Liver (tissue), 9 donors: ENCODE data around the gene MINAR2. TPM values are rescaled to one million over a fixed set of nuclear protein-coding genes. Genes with fewer than 3 reads are reported as not detected.

Source experiments
- DNase-seq: peaks from one replicate; pipeline ENCODE4 v3.0.0-alpha.2; 2017; ENCODE audit warnings: low spot score
- H3K27ac ChIP-seq, 2 donors: one replicate each; pipeline ENCODE4 v1.7.0; 2013; ENCODE audit warnings: inconsistent platforms in 2 of 2, low read length in 2 of 2, control low read depth in 1 of 2, low read depth in 1 of 2, mild to moderate bottlenecking in 1 of 2
- H3K27me3 ChIP-seq, 4 donors: one replicate each; pipeline versions ENCODE4 v1.6.1 to v1.7.0; 2013; ENCODE audit warnings: low read length in 3 of 4, inconsistent platforms in 1 of 4, mild to moderate bottlenecking in 1 of 4, moderate library complexity in 1 of 4; ENCODE audit not compliant: control insufficient read depth in 4 of 4, insufficient read depth in 4 of 4
- H3K36me3 ChIP-seq, 4 donors: one replicate each; pipeline versions ENCODE4 v1.6.1 to v1.7.0; 2013; ENCODE audit warnings: low read length in 3 of 4, mild to moderate bottlenecking in 3 of 4, low read depth in 1 of 4, moderate library complexity in 1 of 4; ENCODE audit not compliant: control insufficient read depth in 4 of 4, insufficient read depth in 3 of 4
- H3K4me1 ChIP-seq, 4 donors: one replicate each; pipeline versions ENCODE4 v1.6.1 to v1.7.0; 2013; ENCODE audit warnings: low read length in 3 of 4, mild to moderate bottlenecking in 3 of 4, moderate library complexity in 1 of 4; ENCODE audit not compliant: control insufficient read depth in 4 of 4, insufficient read depth in 4 of 4
- H3K4me3 ChIP-seq, 3 donors: one replicate each; pipeline versions ENCODE4 v1.6.1 to v1.7.0; 2013; ENCODE audit warnings: low read length in 3 of 3, control low read depth in 1 of 3, low read depth in 1 of 3, mild to moderate bottlenecking in 1 of 3
- H3K9ac ChIP-seq, 2 donors: one replicate each; pipeline ENCODE4 v1.7.0; 2013; ENCODE audit warnings: low read length in 2 of 2, mild to moderate bottlenecking in 2 of 2, moderate library complexity in 2 of 2, control low read depth in 1 of 2, low read depth in 1 of 2
- H3K9me3 ChIP-seq, 4 donors: one replicate each; pipeline versions ENCODE4 v1.6.1 to v1.7.0; 2013; ENCODE audit warnings: low read length in 3 of 4; ENCODE audit not compliant: control insufficient read depth in 4 of 4
- ATF3 ChIP-seq: IDR thresholded peaks from 2 replicates; pipeline ENCODE4 v1.6.1; 2016; ENCODE audit warnings: antibody characterized with exemption
- CTCF ChIP-seq: fragments of 150-350 bp; IDR thresholded peaks from 2 replicates; pipeline ENCODE4 v1.5.1; 2017; ENCODE audit warnings: improper control_type of control experiment, low read depth, low read length; ENCODE audit not compliant: missing input control
- EGR1 ChIP-seq, 2 donors: IDR thresholded peaks; 2 replicates each; pipeline ENCODE4 v1.6.1; 2016 to 2018; ENCODE audit warnings: antibody characterized with exemption in 2 of 2, low read depth in 2 of 2
- FOXA1 ChIP-seq: IDR thresholded peaks from 2 replicates; pipeline ENCODE4 v1.6.1; 2016; ENCODE audit warnings: antibody characterized with exemption
- FOXA2 ChIP-seq: IDR thresholded peaks from 2 replicates; pipeline ENCODE4 v1.6.1; 2016; ENCODE audit warnings: antibody characterized with exemption
- GABPA ChIP-seq, 2 donors: IDR thresholded peaks in 1 of 2; conservative IDR thresholded peaks in 1 of 2; 2 replicates each; pipeline ENCODE4 v1.6.1; 2016; ENCODE audit warnings: antibody characterized with exemption in 2 of 2, mild to moderate bottlenecking in 1 of 2, moderate library complexity in 1 of 2
- HNF4A ChIP-seq, 2 donors: conservative IDR thresholded peaks; 2 replicates each; pipeline ENCODE4 v1.6.1; 2016; ENCODE audit warnings: antibody characterized with exemption in 2 of 2, mild to moderate bottlenecking in 2 of 2
- HNF4G ChIP-seq: IDR thresholded peaks from 2 replicates; pipeline ENCODE4 v1.6.1; 2016; ENCODE audit warnings: antibody characterized with exemption
- JUND ChIP-seq, 2 donors: IDR thresholded peaks; 2 replicates each; pipeline ENCODE4 v1.6.1; 2016; ENCODE audit warnings: antibody characterized with exemption in 2 of 2
- MAX ChIP-seq: IDR thresholded peaks from 2 replicates; pipeline ENCODE4 v1.6.1; 2016; ENCODE audit warnings: antibody characterized with exemption
- NR2F2 ChIP-seq: IDR thresholded peaks from 2 replicates; pipeline ENCODE4 v1.6.1; 2016; ENCODE audit warnings: antibody characterized with exemption
- RAD21 ChIP-seq, 2 donors: IDR thresholded peaks; 2 replicates each; pipeline ENCODE4 v1.6.1; 2016; ENCODE audit warnings: antibody characterized with exemption in 2 of 2, mild to moderate bottlenecking in 2 of 2
- REST ChIP-seq: IDR thresholded peaks from 2 replicates; pipeline ENCODE4 v1.6.1; 2016; ENCODE audit warnings: antibody characterized with exemption, mild to moderate bottlenecking
- RXRA ChIP-seq, 2 donors: IDR thresholded peaks; 2 replicates each; pipeline ENCODE4 v1.6.1; 2017 to 2018; ENCODE audit warnings: antibody characterized with exemption in 2 of 2, mild to moderate bottlenecking in 1 of 2
- SP1 ChIP-seq: IDR thresholded peaks from 2 replicates; pipeline ENCODE4 v1.6.1; 2018; ENCODE audit warnings: antibody characterized with exemption, mild to moderate bottlenecking
- TAF1 ChIP-seq: conservative IDR thresholded peaks from 2 replicates; pipeline ENCODE4 v1.6.1; 2016; ENCODE audit warnings: antibody characterized with exemption, mild to moderate bottlenecking
- YY1 ChIP-seq: IDR thresholded peaks from 2 replicates; pipeline ENCODE4 v1.6.1; 2016; ENCODE audit warnings: antibody characterized with exemption, mild to moderate bottlenecking
- ZBTB33 ChIP-seq: IDR thresholded peaks from 2 replicates; pipeline ENCODE4 v1.6.1; 2016; ENCODE audit warnings: antibody characterized with exemption
- WGBS: extraction: QIAGEN DNeasy Blood & Tissue Kit; methylation state at CpG from one replicate; pipeline ENCODE4 v1.1.7; 2013; 5-methylcytosine and 5-hydroxymethylcytosine counted together
- polyA plus RNA-seq, 2 donors: library from polyadenylated mRNA; stranded (reverse) in 1 of 2; unstranded in 1 of 2; fragments of 200-250 nt in 1 of 2; fragments of >200 nt in 1 of 2; fragmentation: Nextera tagmentation in 1 of 2; extraction: Ambion mirVana in 1 of 2; gene quantifications; one replicate each; pipeline versions ENCODE4 v1.2.1 to v1.2.3, GENCODE V29; 2013 to 2015
- total RNA-seq, 2 donors: library from RNA; depleted of rRNA; stranded (reverse); fragments of >200 nt; gene quantifications; one replicate each; pipeline ENCODE4 v1.2.3, GENCODE V29; 2014
- donor health status: healthy.
- donor health status: healthy.
- donor health status: healthy.
- donor health status: healthy.
- donor health status: healthy.

The MINAR2 gene
- total and polyA plus RNA-seq, 4 donors, result not detected

GRCh38 chr5:129760636-129761325, 12.9 kb downstream of the MINAR2 start:
- H3K9ac ChIP-seq, result no peak overlapping the region
- H3K27ac ChIP-seq, result no peak overlapping the region
- no peaks in the 10 kb centered on the region for H3K4me1 ChIP-seq
- H3K9me3 ChIP-seq, result no peaks in the 10 kb centered on the region
- 82% methylated on average over 1 of the region's 1 CpG for WGBS
- H3K27me3 ChIP-seq, result no peaks in the 10 kb centered on the region
- H3K4me3 ChIP-seq, result no peak overlapping the region
- H3K36me3 ChIP-seq, result no peaks in the 10 kb centered on the region
- TF ChIP-seq ATF3 (no peak), SP1 (no peak), NR2F2 (no peak), MAX (no peak), EGR1 (IDR thresholded peaks at IDR 0.05; ENCODE audit: low read depth in 2 of 2) (no peak), RXRA (IDR thresholded peaks at IDR 0.05) (no peak), JUND (IDR thresholded peaks at IDR 0.05) (no peak)
- no peak for DNase-seq

- DNase-seq, result no peak
- Histone ChIP-seq H3K27me3 (no peaks in the 10 kb centered on the region), H3K9ac (no peak overlapping the region), H3K4me1 (no peaks in the 10 kb centered on the region), H3K36me3 (no peaks in the 10 kb centered on the region), H3K9me3 (no peaks in the 10 kb centered on the region), H3K27ac (no peak overlapping the region), H3K4me3 (no peak overlapping the region)
- TF ChIP-seq RXRA (IDR thresholded peaks at IDR 0.05), result no peak
- TF ChIP-seq TAF1, result no peak
- no peak for TF ChIP-seq RAD21 (IDR thresholded peaks at IDR 0.05)
- TF ChIP-seq EGR1 (IDR thresholded peaks at IDR 0.05; ENCODE audit: low read depth in 2 of 2), result no peak
- TF ChIP-seq JUND (IDR thresholded peaks at IDR 0.05), result no peak
- TF ChIP-seq HNF4G, result no peak
- no peak for TF ChIP-seq MAX
- no peak for TF ChIP-seq GABPA (IDR thresholded peaks at IDR 0.05 in 1 of 2, conservative IDR thresholded peaks at IDR 0.05 in 1 of 2)
- 95% methylated on average over 1 of the region's 1 CpG for WGBS
These were observed 15.8 kb downstream of the MINAR2 start for GRCh38 chr5:129763651-129764050.

GRCh38 chr5:129766798-129767197, 18.9 kb downstream of the MINAR2 start:
- WGBS, result 75% methylated on average over 2 of the region's 2 CpGs
- H3K27me3 ChIP-seq, result no peaks in the 10 kb centered on the region
- H3K9me3 ChIP-seq, result no peaks in the 10 kb centered on the region
- no peak overlapping the region for H3K9ac ChIP-seq
- DNase-seq, result no peak
- no peaks in the 10 kb centered on the region for H3K36me3 ChIP-seq
- H3K4me3 ChIP-seq, result no peak overlapping the region
- no peak overlapping the region for H3K27ac ChIP-seq
- H3K4me1 ChIP-seq, result no peaks in the 10 kb centered on the region
- TF ChIP-seq CTCF, result no peak
- no peak for TF ChIP-seq HNF4G
- no peak for TF ChIP-seq TAF1
- TF ChIP-seq SP1, result no peak
- TF ChIP-seq EGR1 (IDR thresholded peaks at IDR 0.05; ENCODE audit: low read depth in 2 of 2), result no peak
- no peak for TF ChIP-seq HNF4A (conservative IDR thresholded peaks at IDR 0.05)
- TF ChIP-seq MAX, result no peak
- no peak for TF ChIP-seq REST
- TF ChIP-seq ATF3, result no peak
- no peak for TF ChIP-seq RXRA (IDR thresholded peaks at IDR 0.05)
- no peak for TF ChIP-seq FOXA2
- TF ChIP-seq NR2F2, result no peak
- no peak for TF ChIP-seq FOXA1
- TF ChIP-seq JUND (IDR thresholded peaks at IDR 0.05), result no peak
- TF ChIP-seq YY1, result no peak
- no peak for TF ChIP-seq GABPA (IDR thresholded peaks at IDR 0.05 in 1 of 2, conservative IDR thresholded peaks at IDR 0.05 in 1 of 2)
- no peak for TF ChIP-seq ZBTB33
